ENCODE data around the gene ZNF543. TPM values are rescaled to one million over a fixed set of nuclear protein-coding genes. Genes with fewer than 3 reads are reported as not detected.
A peak's percentile ranks its signal among the peaks of the same experiment; 100 is the strongest.

ZNF543 gene
- total and polyA plus RNA-seq, 2 of the 13 experiments (the other 11 are each of a cell fraction or from before 2014, with no cell fraction given) = 2.1 to 8.9 TPM

DNA sequence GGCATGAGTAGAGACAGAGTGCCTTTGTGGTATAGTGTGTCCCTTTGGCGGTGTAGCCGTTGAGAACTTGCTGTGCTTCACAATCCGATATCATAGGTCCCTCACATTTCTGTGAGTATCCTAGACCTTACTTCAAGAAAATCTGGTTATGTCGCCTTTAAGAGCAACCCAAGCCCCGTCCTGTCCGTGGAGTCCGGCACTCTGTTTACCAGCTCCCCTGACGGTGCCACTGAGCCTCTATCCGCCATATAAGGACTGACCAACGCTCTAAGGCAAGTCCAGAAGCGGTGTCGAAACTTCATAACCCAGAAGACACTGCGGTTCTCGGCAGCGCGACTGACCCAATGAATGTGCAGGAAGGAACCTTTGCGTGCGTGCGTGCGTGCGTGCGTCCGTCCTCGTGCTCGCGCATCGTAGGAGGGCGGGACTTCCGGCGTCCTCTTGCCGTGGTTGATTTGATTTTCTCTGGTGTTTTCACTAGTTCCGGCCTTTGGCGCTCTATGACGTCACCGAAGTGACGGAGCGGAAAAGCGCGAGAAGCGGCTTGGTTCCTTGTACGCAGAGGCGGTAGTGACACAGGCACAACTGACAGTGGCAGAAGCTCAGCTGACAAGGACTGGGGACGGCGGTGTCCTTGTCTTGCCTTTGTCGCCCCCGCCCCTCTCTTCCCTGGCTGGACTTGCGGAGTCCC is 42.9 kb downstream of the ZNF543 start, which contains the start of the genes TRAPPC2B and ZNF547 (continued):
- TF ChIP-seq, protein P1, sequence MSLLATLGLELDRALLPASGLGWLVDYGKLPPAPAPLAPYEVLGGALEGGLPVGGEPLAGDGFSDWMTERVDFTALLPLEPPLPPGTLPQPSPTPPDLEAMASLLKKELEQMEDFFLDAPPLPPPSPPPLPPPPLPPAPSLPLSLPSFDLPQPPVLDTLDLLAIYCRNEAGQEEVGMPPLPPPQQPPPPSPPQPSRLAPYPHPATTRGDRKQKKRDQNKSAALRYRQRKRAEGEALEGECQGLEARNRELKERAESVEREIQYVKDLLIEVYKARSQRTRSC (CRISPR knock-in tag; IDR thresholded peaks at IDR 0.05; ENCODE audit: low read depth) = 0 out of 2 replicates have a peak, but pooled peaks have one; percentile 78
- TF ChIP-seq, protein P2, sequence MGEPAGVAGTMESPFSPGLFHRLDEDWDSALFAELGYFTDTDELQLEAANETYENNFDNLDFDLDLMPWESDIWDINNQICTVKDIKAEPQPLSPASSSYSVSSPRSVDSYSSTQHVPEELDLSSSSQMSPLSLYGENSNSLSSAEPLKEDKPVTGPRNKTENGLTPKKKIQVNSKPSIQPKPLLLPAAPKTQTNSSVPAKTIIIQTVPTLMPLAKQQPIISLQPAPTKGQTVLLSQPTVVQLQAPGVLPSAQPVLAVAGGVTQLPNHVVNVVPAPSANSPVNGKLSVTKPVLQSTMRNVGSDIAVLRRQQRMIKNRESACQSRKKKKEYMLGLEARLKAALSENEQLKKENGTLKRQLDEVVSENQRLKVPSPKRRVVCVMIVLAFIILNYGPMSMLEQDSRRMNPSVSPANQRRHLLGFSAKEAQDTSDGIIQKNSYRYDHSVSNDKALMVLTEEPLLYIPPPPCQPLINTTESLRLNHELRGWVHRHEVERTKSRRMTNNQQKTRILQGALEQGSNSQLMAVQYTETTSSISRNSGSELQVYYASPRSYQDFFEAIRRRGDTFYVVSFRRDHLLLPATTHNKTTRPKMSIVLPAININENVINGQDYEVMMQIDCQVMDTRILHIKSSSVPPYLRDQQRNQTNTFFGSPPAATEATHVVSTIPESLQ (CRISPR knock-in tag; conservative IDR thresholded peaks at IDR 0.05) = 0 out of 2 replicates have a peak, but pooled peaks have one; percentile 48
- TF ChIP-seq, protein P3, sequence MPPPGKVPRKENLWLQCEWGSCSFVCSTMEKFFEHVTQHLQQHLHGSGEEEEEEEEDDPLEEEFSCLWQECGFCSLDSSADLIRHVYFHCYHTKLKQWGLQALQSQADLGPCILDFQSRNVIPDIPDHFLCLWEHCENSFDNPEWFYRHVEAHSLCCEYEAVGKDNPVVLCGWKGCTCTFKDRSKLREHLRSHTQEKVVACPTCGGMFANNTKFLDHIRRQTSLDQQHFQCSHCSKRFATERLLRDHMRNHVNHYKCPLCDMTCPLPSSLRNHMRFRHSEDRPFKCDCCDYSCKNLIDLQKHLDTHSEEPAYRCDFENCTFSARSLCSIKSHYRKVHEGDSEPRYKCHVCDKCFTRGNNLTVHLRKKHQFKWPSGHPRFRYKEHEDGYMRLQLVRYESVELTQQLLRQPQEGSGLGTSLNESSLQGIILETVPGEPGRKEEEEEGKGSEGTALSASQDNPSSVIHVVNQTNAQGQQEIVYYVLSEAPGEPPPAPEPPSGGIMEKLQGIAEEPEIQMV (CRISPR knock-in tag; IDR thresholded peaks at IDR 0.05; ENCODE audit: low read depth) = no peak
- TF ChIP-seq MXI1 (IDR thresholded peaks at IDR 0.05; ENCODE audit: borderline replicate concordance, low read depth, low read length) (peak; percentile 79; the same call in 1 of the 3 replicates), ISX (CRISPR knock-in tag; conservative IDR thresholded peaks at IDR 0.05) (no peak), RCOR2 (CRISPR knock-in tag; IDR thresholded peaks at IDR 0.05) (0 out of 2 replicates have a peak, but pooled peaks have one; percentile 54), RARG (CRISPR knock-in tag; IDR thresholded peaks at IDR 0.05; ENCODE audit: low read depth) (no peak), RFXAP (CRISPR knock-in tag; IDR thresholded peaks at IDR 0.05; ENCODE audit: borderline replicate concordance) (peak; percentile 25; the same call in 1 of the 2 replicates), ZNF552 (CRISPR knock-in tag; IDR thresholded peaks at IDR 0.05; ENCODE audit: borderline replicate concordance) (no peak), ZNF792 (CRISPR knock-in tag; IDR thresholded peaks at IDR 0.05) (0 out of 2 replicates have a peak, but pooled peaks have one; percentile 44), ZNF703 (CRISPR knock-in tag; IDR thresholded peaks at IDR 0.05; ENCODE audit: borderline replicate concordance) (no peak)
- TF ChIP-seq, protein P4, sequence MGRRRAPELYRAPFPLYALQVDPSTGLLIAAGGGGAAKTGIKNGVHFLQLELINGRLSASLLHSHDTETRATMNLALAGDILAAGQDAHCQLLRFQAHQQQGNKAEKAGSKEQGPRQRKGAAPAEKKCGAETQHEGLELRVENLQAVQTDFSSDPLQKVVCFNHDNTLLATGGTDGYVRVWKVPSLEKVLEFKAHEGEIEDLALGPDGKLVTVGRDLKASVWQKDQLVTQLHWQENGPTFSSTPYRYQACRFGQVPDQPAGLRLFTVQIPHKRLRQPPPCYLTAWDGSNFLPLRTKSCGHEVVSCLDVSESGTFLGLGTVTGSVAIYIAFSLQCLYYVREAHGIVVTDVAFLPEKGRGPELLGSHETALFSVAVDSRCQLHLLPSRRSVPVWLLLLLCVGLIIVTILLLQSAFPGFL (CRISPR knock-in tag; IDR thresholded peaks at IDR 0.05) = no peak
- TF ChIP-seq, protein P5, sequence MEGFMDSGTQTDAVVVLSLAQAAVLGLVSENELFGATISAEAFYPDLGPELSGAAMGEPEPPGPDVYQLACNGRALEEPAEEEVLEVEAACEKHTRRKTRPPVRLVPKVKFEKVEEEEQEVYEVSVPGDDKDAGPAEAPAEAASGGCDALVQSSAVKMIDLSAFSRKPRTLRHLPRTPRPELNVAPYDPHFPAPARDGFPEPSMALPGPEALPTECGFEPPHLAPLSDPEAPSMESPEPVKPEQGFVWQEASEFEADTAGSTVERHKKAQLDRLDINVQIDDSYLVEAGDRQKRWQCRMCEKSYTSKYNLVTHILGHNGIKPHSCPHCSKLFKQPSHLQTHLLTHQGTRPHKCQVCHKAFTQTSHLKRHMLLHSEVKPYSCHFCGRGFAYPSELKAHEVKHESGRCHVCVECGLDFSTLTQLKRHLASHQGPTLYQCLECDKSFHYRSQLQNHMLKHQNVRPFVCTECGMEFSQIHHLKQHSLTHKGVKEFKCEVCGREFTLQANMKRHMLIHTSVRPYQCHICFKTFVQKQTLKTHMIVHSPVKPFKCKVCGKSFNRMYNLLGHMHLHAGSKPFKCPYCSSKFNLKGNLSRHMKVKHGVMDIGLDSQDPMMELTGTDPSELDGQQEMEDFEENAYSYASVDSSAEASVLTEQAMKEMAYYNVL (CRISPR knock-in tag; IDR thresholded peaks at IDR 0.05; ENCODE audit: borderline replicate concordance) = no peak
